GM11168 (cell line): ENCODE results near the gene PCSK5.
"Not testable (repeated sequence)": the region's sequence is repeated elsewhere in the genome, so short reads cannot be mapped to it uniquely, and the experiment has no call there.

Experiments used
- in situ Hi-C: fragments of 300-500 bp; cut with MboI; formaldehyde crosslinking; loops from one replicate; pipeline ENCODE4 v1.12.0; 2022; ENCODE audit warnings: low sequenced_read_pairs; ENCODE audit not compliant: unreplicated experiment

Gene PCSK5

DNA sequence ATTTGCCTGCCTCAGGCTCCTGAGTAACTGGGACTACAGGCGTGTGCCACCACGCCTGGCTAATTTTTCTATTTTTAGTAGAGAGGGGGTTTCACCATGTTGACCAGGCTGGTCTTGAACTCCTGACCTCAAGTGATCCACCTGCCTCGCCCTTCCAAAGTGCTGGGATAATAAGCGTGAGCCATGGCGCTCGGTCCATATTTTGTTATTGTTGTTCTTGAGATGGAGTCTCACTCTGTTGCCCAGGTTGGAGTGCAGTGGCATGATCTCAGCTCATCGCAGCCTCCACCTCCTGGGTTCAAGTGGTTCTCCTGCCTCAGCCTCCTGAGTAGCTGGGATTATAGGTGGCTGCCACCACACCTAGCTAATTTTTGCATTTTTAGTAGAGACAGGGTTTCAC is 433.6 kb downstream of the PCSK5 start:
- in situ Hi-C loops, result not testable (repeated sequence)

DNA sequence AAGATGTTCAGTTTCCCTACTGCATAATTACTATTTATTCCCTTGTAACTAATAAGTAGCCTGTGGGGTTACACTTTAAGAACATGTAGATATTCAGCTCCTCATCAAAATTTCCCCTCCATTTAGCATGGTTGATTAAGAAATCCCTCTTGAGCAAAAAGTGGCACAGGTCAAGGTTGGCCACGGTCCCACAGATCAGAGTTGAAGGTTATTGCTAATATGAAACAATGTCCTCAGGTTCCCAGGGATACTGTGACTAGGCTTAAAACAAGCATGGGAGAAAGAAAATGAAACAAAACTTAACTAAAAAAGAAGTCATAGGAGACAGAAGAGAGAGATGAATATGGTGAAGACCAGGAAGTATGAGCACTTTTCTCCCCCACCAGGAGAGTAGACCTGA is 439.6 kb downstream of the PCSK5 start:
- in situ Hi-C loops, result no loop called here

DNA sequence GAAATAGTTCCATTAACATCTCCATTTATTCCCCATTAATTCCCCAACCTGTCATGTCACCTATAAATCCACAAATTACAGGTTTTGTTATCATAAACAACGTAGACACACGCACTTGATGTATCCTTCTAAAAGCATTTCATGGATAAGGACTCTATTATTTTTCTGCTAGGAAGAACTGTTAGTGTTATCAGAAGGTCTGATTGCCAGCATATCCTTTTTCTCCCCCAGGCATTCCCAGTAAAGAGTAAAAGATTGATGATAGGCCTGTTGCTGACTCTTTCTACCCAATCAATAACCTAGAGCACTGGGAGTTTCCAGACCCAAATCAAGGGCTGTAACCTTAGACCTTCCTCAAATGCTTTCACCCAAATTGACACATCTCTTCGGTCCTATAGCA is 442.9 kb downstream of the PCSK5 start:
- in situ Hi-C loops, result no loop called here

DNA sequence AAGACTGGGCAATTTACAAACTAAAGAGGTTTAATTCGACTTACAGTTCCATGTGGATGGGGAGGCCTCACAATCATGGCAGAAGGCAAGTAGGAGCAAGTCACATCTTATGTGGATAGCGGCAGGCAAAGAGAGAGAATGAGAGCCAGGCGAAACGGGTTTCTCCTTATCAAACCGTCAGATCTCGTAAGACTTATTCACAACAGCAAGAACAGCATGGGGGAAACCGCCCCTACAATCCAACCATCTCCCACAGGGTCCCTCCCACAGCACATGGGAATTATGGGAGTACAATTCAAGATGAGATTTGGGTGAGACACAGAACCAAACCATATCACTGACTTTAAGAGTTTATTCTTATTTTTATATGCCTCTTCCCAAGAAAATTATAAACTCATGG is 443.5 kb downstream of the PCSK5 start:
- in situ Hi-C loops, result no loop called here

DNA sequence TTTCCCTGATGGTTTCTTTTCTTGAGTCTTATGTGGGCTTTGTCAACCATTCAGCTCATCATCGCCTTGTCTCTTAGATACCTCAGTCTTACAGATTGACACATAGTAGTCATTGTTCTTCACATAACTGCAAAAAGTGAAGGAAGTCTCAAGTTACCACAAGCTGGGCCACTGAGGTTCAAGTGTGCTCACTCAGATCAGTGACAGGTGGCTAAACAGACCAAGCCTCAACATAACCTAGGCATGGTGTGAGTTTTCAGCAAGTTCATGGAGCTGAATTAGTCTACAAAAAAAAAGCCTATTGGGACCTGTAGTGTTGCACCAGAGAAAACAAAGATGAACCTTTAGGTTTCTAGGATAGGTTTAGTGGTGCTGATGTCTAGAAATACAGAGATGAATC is 445.6 kb downstream of the PCSK5 start:
- in situ Hi-C loops, result no loop called here

DNA sequence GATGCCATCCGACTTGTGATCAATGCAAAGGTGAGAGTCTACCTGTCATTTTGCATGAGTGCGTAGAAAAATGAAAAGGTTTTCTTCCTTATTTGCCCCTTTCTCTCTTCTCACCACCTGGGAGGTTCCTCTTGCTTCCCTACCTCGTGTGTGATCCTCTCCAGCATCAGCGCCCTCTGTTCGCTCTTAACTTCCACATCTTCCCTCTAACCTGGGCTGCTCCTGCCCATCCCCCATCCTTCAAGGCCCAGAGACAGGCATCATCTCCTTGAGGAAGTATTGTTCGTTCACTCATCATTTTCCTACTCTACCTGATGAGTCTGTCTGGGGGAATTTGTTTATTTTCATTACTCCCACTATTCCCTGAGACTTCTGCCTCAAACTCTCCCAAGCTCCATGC is 447.9 kb downstream of the PCSK5 start:
- in situ Hi-C loops, result no loop called here

DNA sequence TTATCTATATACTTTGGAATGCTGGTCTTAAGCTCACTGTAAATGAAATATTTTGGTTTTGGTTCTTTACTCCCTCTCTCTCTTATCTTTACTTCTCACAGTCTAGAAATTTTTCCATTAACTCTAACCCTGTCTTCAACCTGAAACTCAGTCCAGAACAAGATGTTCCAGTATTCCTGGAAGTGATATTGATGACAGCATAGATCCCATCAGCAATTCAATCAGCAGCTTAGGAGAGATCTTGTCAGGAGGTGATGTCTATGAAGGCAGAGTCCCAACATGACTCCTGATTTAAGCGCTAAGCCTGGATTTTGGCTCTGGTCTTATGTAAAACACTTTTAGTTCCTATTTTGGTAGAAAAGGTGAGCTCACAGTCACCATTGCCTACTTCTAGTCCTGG is 451.1 kb downstream of the PCSK5 start:
- in situ Hi-C loops, result no loop called here

DNA sequence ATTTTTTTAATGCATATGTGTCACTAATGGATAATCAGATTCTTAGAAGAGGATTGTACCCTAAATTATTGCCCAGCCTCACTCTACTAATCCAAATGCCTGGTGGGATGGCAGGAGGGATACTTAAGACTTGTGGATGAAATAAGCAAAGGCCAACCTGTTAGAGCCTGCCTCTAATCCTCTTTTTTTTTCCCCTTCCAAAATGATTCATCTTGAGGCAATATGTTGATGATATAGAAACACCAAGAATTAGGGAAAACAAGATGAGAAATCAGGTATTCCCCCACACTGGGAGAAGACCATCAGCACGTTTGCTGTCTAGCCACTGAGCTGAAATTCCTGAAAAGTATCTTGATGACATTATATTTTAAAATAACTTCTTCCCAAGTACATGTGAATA is 451.7 kb downstream of the PCSK5 start:
- in situ Hi-C loops, result no loop called here

DNA sequence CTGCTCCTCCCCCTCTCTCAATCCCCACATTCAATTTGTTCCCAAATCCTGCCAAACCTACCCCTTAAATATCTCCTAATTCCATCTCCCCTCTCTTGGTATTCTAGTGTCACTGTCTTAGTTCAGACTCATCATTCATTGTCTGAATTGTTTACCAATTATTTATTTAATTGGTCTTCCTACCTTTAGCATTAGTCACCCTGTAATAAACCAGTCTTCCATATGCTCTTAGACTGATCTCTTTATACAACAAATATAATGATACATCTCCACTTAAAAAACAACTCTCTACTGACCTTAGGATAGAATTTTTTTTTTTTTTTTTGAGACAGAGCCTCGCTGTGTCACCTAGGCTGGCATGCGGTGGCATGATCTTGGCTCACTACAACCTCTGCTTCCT is 452.4 kb downstream of the PCSK5 start:
- in situ Hi-C loops, result no loop called here

DNA sequence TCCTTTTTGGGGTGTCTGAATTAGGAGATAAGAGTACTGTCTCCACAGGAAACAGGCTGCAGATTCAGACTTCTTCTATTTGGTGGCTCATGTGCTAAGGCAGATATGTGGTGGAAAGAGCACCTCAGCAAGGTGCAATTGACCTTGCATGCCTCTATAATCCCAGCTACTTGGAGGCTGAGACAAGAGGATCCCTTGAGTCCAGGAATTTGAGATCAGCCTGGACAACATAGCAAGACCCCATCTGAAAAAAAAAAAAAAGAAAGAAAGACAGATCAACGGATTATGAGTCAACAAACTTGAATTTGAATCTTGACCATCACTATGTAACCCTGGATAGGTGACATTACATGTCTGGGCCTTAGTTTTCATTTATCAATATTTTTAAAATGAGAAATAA is 459.4 kb downstream of the PCSK5 start:
- in situ Hi-C loops, result no loop called here

DNA sequence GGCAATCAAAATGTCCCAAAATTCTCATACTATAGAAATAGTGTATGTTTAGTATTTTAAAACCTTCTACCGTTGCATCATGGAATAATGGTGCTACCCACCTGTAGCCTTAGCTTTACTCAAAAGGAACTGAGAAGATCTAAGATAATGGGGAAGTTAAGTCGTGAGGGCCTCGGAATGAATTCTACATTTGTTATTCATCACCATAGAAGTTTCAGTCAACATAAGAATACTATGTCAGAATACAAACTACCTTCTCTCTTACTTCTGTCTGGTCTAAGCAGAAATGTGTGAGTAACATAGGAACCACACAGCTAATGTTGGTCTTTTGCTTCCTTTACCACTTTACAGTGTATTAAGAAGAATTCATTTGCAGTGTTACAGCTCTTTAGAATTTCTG is 460.5 kb downstream of the PCSK5 start:
- in situ Hi-C loops, result no loop called here

DNA sequence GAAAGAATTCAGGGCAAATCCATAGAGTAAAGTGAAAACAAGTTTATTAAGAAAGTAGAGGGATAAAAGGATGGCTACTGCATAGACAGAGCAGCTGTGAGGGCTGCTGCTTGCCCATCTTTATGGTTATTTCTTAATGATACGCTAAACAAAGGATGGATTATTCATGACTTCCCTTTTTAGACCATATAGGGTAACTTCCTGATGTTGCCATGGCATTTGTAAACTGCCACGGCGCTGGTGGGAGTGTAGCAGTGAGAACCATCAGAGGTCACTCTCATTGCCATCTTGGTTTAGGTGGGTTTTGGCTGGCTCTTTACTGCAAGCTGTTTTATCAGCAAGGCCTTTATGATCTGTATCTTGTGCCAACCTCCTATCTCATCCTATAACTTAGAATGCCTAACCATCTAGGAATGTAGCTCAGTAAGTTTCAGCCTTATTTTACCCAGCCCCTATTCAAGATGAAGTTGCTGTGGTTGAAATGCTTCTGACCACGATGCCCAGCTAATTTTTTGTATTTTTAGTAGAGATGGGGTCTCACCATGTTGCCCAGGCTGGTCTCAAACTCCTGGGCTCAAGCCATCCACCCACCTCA is 461.6 kb downstream of the PCSK5 start:
- in situ Hi-C loops, result no loop called here

DNA sequence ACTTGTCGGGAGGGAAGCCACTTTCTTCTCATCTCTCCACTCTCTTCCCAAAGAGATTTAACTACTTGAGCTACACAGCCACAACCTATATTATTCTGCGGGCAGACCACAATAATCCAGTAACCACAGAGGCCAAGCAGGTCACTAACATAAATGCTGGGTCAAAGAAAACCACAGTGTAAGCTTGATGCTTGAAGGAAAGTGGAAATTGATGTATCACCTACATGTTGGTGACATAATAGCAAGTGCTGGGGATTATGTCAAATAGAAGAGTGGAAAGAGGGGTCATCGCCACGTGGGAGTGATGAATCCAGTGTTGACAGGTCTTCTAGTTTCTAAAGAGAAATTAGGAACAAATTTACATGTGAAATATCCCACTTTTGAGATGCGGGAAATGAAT is 462.8 kb downstream of the PCSK5 start:
- in situ Hi-C loops, result no loop called here

DNA sequence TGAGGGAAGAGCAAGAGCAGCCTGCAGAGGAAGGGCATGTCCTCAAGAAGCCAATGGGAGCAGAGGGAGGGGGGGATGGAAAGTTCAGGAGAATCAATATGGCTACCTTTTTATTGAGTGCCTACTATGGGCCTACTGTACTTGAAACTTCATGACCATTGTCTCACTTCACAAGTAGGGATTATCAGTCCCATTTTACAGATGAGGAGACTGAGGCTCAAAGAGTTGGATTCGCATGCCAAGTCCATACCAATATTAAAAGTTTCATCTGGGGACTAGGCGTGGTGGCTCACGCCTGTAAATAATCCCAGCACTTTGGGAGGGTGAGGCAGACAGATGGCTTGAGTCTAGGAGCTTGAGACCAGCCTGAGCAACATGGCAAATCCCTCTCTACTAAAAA is 463.7 kb downstream of the PCSK5 start:
- in situ Hi-C loops, result no loop called here

DNA sequence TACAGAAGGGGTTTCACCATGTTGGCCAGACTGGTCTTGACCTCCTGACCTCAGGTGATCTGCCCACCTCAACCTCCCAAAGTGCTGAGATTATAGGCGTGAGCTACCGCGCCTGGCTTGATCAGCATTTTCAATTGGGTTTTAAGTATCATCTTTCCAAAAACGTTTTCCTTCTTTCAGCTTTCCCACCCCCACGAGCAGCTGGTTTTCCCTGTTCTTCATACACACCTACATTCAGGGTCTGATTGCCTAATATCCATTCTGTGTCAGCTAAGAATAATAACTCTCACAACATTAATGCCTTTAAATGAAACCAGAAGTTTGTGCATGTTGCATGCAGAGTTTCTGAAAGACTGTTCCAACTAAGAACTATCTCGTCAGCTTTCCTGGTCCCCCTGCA is 465.4 kb downstream of the PCSK5 start:
- in situ Hi-C loops, result no loop called here

DNA sequence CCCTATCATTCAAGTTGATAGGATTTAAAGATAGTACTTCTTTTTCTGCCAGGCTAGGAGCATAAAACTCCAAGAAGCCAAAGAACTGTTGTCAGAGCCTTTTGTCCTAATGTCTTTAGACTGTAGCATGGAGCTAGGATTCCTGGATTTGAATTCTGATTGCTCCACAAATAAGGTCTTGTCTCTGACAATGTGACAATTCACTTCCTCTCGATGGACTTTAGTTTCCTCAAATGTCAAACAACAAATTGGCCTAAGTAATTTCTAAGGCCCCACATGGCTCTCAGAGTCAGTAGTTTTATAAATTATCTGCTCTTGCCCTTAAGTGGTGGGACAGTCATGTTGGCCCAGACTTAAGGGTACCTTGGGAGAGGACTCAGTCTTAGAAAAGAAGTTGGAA is 467.1 kb downstream of the PCSK5 start:
- in situ Hi-C loops, result no loop called here

DNA sequence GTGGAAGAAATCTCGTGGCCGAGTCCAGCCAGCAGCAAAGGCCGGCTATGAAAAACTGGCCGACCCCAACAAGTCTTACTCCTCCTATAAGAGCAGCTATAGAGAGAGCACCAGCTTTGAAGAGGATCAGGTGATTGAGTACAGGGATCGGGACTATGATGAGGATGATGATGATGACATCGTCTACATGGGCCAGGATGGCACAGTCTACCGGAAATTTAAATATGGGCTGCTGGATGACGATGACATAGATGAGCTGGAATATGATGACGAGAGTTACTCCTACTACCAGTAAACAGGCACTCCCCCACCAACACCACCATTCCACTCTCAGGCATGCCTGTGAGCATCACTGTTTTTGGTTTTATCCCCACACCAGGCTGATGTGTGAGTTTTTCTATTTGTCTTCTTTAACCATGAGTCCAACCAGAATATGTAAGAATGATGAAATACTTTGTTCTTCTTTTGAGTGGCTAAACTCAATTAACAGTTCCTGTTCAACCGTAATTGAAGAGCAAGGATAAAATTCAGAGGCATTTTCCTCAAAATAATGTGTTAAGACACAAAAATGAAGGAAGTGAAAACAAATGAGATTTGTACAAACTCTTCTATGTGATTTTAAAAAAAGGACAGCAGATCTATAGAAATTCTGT is 468.3 kb downstream of the PCSK5 start:
- in situ Hi-C loops, result no loop called here

DNA sequence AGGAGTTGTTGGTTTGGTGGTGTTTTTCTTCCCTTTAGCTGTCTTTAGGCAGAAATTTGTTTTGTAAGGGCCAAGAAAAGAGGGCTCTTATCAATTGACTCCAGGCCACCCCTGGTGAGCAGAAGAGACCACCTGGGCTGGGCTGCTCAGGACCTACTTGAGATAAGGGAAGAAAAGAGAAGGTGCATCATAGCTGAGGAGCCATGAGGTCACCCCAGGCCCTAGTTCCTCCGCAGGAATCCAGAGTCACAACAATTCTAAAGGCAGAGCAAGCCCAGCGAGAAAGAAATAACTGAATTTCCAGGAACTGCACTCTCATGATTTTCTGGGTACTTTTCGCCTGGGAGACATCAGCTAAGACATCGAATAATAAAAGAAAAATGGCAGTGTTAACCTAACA is 468.9 kb downstream of the PCSK5 start:
- in situ Hi-C loops, result no loop called here

DNA sequence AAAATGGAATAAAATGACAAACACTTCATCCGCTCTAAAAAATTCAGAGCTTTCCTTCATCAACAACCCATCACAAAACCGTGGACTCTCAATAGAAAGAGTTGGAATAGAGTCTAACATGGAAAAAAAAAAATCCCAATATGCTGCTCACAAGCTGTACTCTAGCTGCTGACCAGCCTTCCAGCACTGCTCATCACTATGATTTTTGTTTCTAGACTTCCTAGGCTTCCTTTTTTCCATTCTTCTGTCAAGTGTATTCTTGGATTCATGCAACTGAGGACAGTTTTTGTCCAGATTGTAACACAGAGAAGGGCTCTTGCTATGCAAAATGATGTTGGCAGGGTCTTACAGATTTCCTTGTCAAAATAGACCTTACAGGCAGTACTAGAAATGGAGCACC is 469.3 kb downstream of the PCSK5 start:
- in situ Hi-C loops, result no loop called here

DNA sequence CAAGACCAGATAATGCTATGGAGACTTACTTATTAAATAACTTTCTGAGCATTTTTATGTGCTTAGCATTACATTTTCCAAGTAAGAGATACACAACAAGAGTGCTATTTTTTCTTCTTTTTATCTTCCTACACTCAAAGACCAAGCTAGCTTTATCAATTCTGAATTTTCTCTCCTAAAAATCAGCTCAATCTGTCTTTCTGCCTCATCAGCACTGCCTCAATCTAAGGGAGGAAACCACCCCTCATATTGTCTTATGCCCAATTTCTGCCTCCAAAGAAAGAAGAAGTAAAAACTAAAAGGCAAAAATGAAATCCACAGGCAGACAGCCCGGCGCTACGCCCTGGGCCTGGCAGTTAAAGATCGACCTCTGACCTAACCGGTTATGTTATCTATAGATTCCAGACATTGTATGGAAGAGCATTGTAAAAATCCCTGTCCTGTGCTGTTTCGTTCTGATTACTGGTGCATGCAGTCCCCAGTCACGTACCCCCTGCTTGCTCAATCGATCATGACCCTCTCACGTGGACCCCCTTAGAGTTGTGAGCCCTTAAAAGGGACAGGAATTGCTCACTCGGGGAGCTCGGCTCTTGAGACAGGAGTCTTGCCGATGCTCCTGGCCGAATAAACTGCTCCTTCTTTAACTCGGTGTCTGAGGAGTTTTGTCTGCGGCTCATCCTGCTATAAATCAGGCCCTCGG is 472.0 kb downstream of the PCSK5 start:
- in situ Hi-C loops, result not testable (repeated sequence)

DNA sequence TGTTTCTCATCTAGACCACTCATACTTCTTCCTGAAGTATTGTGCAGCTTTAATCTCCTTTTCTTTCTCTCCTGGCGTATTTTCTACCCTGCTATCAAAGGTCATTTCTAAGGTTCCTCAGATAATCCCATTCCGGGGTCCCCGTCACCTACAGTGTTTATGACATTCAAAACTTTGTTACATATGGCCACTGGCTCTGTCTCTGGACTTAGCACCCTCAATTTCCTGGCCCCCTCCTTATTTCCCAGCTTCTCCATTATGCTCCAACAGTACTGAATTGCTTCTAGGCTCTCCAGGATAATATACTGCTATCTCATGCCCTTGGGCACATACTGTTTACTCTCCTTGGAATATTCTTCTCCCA is 472.5 kb downstream of the PCSK5 start:
- in situ Hi-C loops, result no loop called here

DNA sequence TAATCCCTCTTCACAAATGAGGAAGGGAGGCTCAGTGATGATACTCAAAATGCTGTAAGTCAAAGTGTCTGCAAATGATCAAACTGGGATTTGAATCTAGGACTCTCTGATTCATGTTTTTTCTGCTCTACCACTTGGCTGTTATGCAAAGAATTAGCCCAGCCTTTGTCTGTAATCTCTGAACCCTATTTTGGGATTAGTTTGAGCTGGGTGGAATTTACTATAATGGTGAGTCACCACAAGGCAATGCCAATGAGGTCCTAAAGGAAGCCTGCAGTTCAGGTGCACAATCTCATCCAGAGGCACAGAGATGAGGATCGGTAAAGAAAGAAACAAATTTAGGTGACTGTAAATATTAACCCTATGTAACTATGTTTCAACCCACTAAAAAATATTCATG is 474.6 kb downstream of the PCSK5 start:
- in situ Hi-C loops, result no loop called here
